ENCODE measurements around the gene ARHGAP15. TPM values are rescaled to one million over a fixed set of nuclear protein-coding genes. Genes with fewer than 3 reads are reported as not detected.

The ARHGAP15 gene
- polyA plus RNA-seq, 2 donors = 0.69 to 1.1 TPM

- H3K27ac ChIP-seq (ENCODE audit: low read depth in 2 of 2, low read length in 1 of 2) = no peak overlapping the region
- H3K9me3 ChIP-seq (ENCODE audit: control insufficient read depth in 2 of 2, insufficient read depth in 1 of 2, low read depth in 1 of 2, low read length in 1 of 2) = no peaks in the 10 kb centered on the region
- H3K4me3 ChIP-seq (ENCODE audit: low read depth in 1 of 2, low read length in 2 of 2) = no peak overlapping the region
- 53 to 65% methylated on average over 3 of the region's 3 CpGs for WGBS, 2 donors
- H3K36me3 ChIP-seq (ENCODE audit: control insufficient read depth in 2 of 2, insufficient read depth in 2 of 2, low read length in 1 of 2) = no peaks in the 10 kb centered on the region
- no peaks in the 10 kb centered on the region for H3K27me3 ChIP-seq (ENCODE audit: control insufficient read depth in 1 of 2, insufficient read depth in 2 of 2, low read length in 2 of 2)
- H3K4me1 ChIP-seq (ENCODE audit: control insufficient read depth in 2 of 2, insufficient read depth in 2 of 2, low read length in 1 of 2) = no peaks in the 10 kb centered on the region
These were observed 674.7 kb downstream of the ARHGAP15 start for GRCh38 chr2:143803936-143804335.

DNA sequence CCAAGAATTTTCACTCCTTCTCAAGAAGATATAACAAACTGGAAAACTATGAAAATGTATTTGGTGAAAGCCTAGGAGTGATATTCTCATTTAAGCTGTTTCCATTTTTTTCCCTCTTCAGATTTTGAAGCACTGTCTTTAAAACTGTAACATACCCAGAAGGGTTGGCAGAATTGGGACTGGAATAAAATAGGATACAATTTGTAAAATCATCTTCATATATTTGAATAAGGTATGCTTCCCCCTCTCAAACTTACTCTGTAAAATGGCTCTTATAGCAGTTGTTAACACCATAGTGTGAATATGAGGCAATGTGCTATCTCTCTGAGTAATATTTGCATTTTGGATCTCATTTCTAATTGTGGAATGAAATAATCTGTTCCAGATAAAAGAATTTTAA, 676.4 kb downstream of the ARHGAP15 start:
- no peaks in the 10 kb centered on the region for H3K36me3 ChIP-seq (ENCODE audit: control insufficient read depth in 2 of 2, insufficient read depth in 2 of 2, low read length in 1 of 2)
- H3K4me1 ChIP-seq (ENCODE audit: control insufficient read depth in 2 of 2, insufficient read depth in 2 of 2, low read length in 1 of 2) = no peaks in the 10 kb centered on the region
- H3K27me3 ChIP-seq (ENCODE audit: control insufficient read depth in 1 of 2, insufficient read depth in 2 of 2, low read length in 2 of 2) = no peaks in the 10 kb centered on the region
- H3K4me3 ChIP-seq (ENCODE audit: low read depth in 1 of 2, low read length in 2 of 2) = no peak overlapping the region
- no peak overlapping the region for H3K27ac ChIP-seq (ENCODE audit: low read depth in 2 of 2, low read length in 1 of 2)
- H3K9me3 ChIP-seq (ENCODE audit: control insufficient read depth in 2 of 2, insufficient read depth in 1 of 2, low read depth in 1 of 2, low read length in 1 of 2) = no peaks in the 10 kb centered on the region

- Histone ChIP-seq H3K4me3 (ENCODE audit: low read depth in 1 of 2, low read length in 2 of 2) (no peak overlapping the region), H3K4me1 (ENCODE audit: control insufficient read depth in 2 of 2, insufficient read depth in 2 of 2, low read length in 1 of 2) (no peaks in the 10 kb centered on the region), H3K27me3 (ENCODE audit: control insufficient read depth in 1 of 2, insufficient read depth in 2 of 2, low read length in 2 of 2) (no peaks in the 10 kb centered on the region), H3K36me3 (ENCODE audit: control insufficient read depth in 2 of 2, insufficient read depth in 2 of 2, low read length in 1 of 2) (no peaks in the 10 kb centered on the region), H3K27ac (ENCODE audit: low read depth in 2 of 2, low read length in 1 of 2) (no peak overlapping the region), H3K9me3 (ENCODE audit: control insufficient read depth in 2 of 2, insufficient read depth in 1 of 2, low read depth in 1 of 2, low read length in 1 of 2) (no peaks in the 10 kb centered on the region)
- 92 to 95% methylated on average over 1 of the region's 1 CpG for WGBS, 2 donors
These were observed 678.0 kb downstream of the ARHGAP15 start for GRCh38 chr2:143807192-143807591.

DNA sequence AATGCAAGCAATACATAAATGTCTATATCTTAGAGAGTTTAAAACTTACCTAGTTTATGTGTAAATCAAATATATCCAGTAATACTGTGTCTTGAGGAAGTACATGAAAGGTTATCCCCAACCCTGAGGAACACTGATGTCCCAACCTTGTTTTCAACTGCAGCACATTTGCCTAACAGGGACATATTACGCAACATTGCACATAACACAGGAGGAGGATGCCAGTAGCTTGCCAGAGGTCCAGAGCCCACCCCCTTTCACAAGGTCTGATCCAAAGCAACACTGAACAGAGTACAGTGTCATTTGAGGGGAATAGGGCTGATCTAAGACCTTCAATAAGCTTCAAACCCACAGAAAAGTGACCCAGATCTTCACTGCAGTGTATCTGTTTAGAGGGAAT, 678.5 kb downstream of the ARHGAP15 start:
- Histone ChIP-seq H3K36me3 (ENCODE audit: control insufficient read depth in 2 of 2, insufficient read depth in 2 of 2, low read length in 1 of 2) (no peaks in the 10 kb centered on the region), H3K4me3 (ENCODE audit: low read depth in 1 of 2, low read length in 2 of 2) (no peak overlapping the region), H3K9me3 (ENCODE audit: control insufficient read depth in 2 of 2, insufficient read depth in 1 of 2, low read depth in 1 of 2, low read length in 1 of 2) (no peaks in the 10 kb centered on the region), H3K4me1 (ENCODE audit: control insufficient read depth in 2 of 2, insufficient read depth in 2 of 2, low read length in 1 of 2) (no peaks in the 10 kb centered on the region), H3K27ac (ENCODE audit: low read depth in 2 of 2, low read length in 1 of 2) (no peak overlapping the region), H3K27me3 (ENCODE audit: control insufficient read depth in 1 of 2, insufficient read depth in 2 of 2, low read length in 2 of 2) (no peaks in the 10 kb centered on the region)
- 96 to 100% methylated on average over 1 of the region's 1 CpG for WGBS, 2 donors

- no peaks in the 10 kb centered on the region for H3K27me3 ChIP-seq (ENCODE audit: control insufficient read depth in 1 of 2, insufficient read depth in 2 of 2, low read length in 2 of 2)
- WGBS, 2 donors = 85 to 90% methylated on average over 1 of the region's 1 CpG
- H3K4me1 ChIP-seq (ENCODE audit: control insufficient read depth in 2 of 2, insufficient read depth in 2 of 2, low read length in 1 of 2) = no peaks in the 10 kb centered on the region
- no peaks in the 10 kb centered on the region for H3K9me3 ChIP-seq (ENCODE audit: control insufficient read depth in 2 of 2, insufficient read depth in 1 of 2, low read depth in 1 of 2, low read length in 1 of 2)
- no peaks in the 10 kb centered on the region for H3K36me3 ChIP-seq (ENCODE audit: control insufficient read depth in 2 of 2, insufficient read depth in 2 of 2, low read length in 1 of 2)
- H3K4me3 ChIP-seq (ENCODE audit: low read depth in 1 of 2, low read length in 2 of 2) = no peak overlapping the region
- no peak overlapping the region for H3K27ac ChIP-seq (ENCODE audit: low read depth in 2 of 2, low read length in 1 of 2)
These were observed 678.9 kb downstream of the ARHGAP15 start for GRCh38 chr2:143808166-143808565.

DNA sequence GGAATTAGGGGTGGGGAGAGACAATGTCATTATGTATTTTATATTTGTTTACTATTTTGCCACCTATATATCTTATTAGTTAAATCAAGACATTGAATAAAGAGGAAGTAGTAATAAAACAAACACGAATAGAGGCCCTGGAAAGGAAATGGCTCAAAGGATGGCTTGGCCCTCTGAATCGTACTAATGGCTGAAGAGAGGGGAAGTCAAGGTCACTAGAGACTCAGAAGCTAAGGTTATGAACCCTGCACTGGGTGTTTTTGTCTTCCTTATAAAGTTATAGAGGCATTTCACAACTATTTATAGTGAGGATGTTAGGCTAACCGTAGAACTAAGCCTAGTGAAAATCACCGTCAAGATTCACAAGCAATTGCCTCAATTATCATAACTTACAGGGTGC, 685.9 kb downstream of the ARHGAP15 start:
- no peak overlapping the region for H3K27ac ChIP-seq (ENCODE audit: low read depth in 2 of 2, low read length in 1 of 2)
- no peaks in the 10 kb centered on the region for H3K36me3 ChIP-seq (ENCODE audit: control insufficient read depth in 2 of 2, insufficient read depth in 2 of 2, low read length in 1 of 2)
- H3K4me1 ChIP-seq (ENCODE audit: control insufficient read depth in 2 of 2, insufficient read depth in 2 of 2, low read length in 1 of 2) = no peaks in the 10 kb centered on the region
- no peak overlapping the region for H3K4me3 ChIP-seq (ENCODE audit: low read depth in 1 of 2, low read length in 2 of 2)
- H3K27me3 ChIP-seq (ENCODE audit: control insufficient read depth in 1 of 2, insufficient read depth in 2 of 2, low read length in 2 of 2) = no peaks in the 10 kb centered on the region
- 59 to 66% methylated on average over 4 of the region's 4 CpGs for WGBS, 2 donors
- H3K9me3 ChIP-seq (ENCODE audit: control insufficient read depth in 2 of 2, insufficient read depth in 1 of 2, low read depth in 1 of 2, low read length in 1 of 2) = no peaks in the 10 kb centered on the region

DNA sequence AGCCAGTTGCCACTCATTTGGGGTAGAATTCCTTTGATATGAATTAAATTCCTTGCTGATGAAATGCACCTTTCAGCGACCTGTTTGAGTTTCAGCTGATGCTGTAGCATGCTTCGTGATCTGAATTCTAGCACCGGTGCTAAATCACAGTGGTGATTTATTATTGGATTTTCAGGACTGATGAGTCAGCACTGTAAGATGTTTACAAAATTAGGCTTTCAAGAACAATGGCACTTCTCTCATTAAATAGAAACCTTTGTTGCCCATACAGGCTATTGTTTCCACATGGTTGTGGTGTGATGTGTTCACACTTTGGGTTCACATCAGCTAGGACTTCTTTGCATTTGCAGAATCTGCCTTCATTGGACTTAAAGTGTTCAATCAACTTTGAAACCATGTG, 687.7 kb downstream of the ARHGAP15 start:
- no peaks in the 10 kb centered on the region for H3K4me1 ChIP-seq (ENCODE audit: control insufficient read depth in 2 of 2, insufficient read depth in 2 of 2, low read length in 1 of 2)
- H3K36me3 ChIP-seq (ENCODE audit: control insufficient read depth in 2 of 2, insufficient read depth in 2 of 2, low read length in 1 of 2) = no peaks in the 10 kb centered on the region
- no peaks in the 10 kb centered on the region for H3K27me3 ChIP-seq (ENCODE audit: control insufficient read depth in 1 of 2, insufficient read depth in 2 of 2, low read length in 2 of 2)
- H3K9me3 ChIP-seq (ENCODE audit: control insufficient read depth in 2 of 2, insufficient read depth in 1 of 2, low read depth in 1 of 2, low read length in 1 of 2) = no peaks in the 10 kb centered on the region
- H3K27ac ChIP-seq (ENCODE audit: low read depth in 2 of 2, low read length in 1 of 2) = no peak overlapping the region
- H3K4me3 ChIP-seq (ENCODE audit: low read depth in 1 of 2, low read length in 2 of 2) = no peak overlapping the region
- WGBS, 2 donors = 68 to 69% methylated on average over 3 of the region's 3 CpGs
